Activated naive CD4-positive, alpha-beta T cell treated with anti-CD3 and anti-CD28 coated beads, Interleukin-2, amount 50 U/mL, for 72 hours (primary cell): ENCODE measurements around the gene MBD5. TPM values are rescaled to one million over a fixed set of nuclear protein-coding genes. Genes with fewer than 3 reads are reported as not detected.
A peak's percentile ranks its signal among the peaks of the same experiment; 100 is the strongest.

Source experiments
- ATAC-seq, 2 donors: fragments of 150-1000 bp; cut with Tn5 transposase; 2 replicates each; pipeline ENCODE4 v1.10.0; 2021; ENCODE audit warnings: mild to moderate bottlenecking in 2 of 2, moderate library complexity in 2 of 2
- DNase-seq, 2 donors: peaks; one replicate each; pipeline ENCODE4 v3.0.0; 2021 to 2022; ENCODE audit warnings: low spot score in 2 of 2
- H3K27ac Mint-ChIP-seq, 2 donors: one replicate each; pipeline ENCODE4 v1.8.0; 2022; ENCODE audit warnings: mild to moderate bottlenecking in 2 of 2, mixed read lengths in 2 of 2
- H3K36me3 Mint-ChIP-seq, 2 donors: one replicate each; pipeline ENCODE4 v1.8.0; 2022; ENCODE audit warnings: mixed read lengths in 2 of 2
- H3K9me3 Mint-ChIP-seq, 2 donors: one replicate each; pipeline ENCODE4 v1.8.0; 2022; ENCODE audit warnings: mixed read lengths in 2 of 2
- total RNA-seq, 2 donors: library from RNA; stranded (reverse); gene quantifications; one replicate each; pipeline ENCODE4 v1.2.3, GENCODE V29; 2022

The MBD5 gene
- total RNA-seq, 2 donors from 2014 or later: 37.7 to 47.9 TPM

DNA sequence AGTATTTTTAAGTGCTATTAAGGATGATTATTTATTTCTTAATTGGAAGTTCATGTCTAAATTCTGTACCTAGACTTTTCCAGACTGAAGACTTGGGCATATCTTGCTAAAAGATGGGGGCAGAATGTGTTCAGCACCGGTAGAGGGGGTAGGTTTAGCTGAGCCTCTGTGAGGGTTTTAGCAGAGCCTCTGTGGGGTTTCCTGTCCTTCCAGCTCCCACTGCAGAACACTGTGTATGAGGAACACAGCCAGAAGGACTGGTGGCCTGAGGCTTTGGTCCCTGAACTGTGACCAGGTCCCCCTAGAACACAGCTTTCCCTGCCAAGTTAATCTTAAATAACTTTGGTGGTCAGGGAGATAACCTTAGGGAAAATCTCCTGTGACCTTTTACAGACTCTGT lies 500.3 kb downstream of the MBD5 start:
- peak overlapping the region; percentile 59 to 65 for H3K27ac Mint-ChIP-seq
- ATAC-seq (no peak), DNase-seq (no peak)
- peaks cover 9 to 12% of the 10 kb centered on the region in 2 donors for H3K9me3 Mint-ChIP-seq
- H3K36me3 Mint-ChIP-seq: peaks cover 5 to 15% of the 10 kb centered on the region in 2 donors

DNA sequence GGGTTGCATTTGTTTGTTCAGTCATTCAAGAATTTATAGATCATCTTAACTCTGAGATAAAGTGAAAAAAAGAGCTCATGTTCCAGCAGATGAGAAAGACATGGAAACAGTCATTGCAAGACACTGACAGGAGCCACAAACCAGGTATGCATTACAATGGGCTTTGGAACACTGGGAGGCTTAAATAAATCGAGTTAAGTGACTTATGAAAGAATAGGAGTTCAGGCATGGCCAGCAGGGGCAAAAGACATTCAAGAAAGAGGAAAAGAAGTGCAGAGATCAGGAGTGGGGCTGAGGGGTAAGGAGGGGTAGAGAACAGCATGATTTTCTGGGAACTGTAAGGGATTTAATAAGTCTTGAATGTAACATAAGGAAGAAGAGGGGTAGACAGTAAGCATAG lies 502.4 kb downstream of the MBD5 start:
- ATAC-seq: peak in 1 of 2 donors; percentile 19
- Mint-ChIP-seq H3K36me3 (peaks cover 5 to 19% of the 10 kb centered on the region in 2 donors), H3K9me3 (peaks cover 9 to 12% of the 10 kb centered on the region in 2 donors), H3K27ac (peak overlapping the region; percentile 85 to 95)
- DNase-seq: no peak

DNA sequence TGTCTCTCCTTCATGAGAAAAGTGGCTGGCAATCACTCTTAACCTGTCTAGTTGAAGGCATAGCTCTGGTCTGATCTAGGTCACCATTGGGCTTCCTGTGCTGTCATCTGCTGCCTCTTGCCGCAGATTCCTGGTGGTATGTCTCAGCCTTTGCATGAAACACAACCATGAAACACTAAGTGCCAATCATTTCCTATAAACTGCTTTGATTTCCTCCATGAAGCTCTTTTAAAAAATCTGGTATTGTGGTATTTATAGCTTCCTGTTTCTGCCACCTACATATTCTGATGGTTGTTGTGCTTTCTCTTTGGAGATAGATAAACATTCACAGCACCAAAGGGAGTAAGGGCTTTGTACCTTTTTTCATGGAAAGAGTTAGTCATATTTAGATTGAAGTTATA lies 503.6 kb downstream of the MBD5 start:
- ATAC-seq: peak; percentile 88
- peak overlapping the region; percentile 85 to 98 for H3K27ac Mint-ChIP-seq
- peak in 1 of 2 donors; percentile 69 for DNase-seq
- peaks cover 9 to 12% of the 10 kb centered on the region in 2 donors for H3K9me3 Mint-ChIP-seq
- H3K36me3 Mint-ChIP-seq: peaks cover 5 to 19% of the 10 kb centered on the region in 2 donors

DNA sequence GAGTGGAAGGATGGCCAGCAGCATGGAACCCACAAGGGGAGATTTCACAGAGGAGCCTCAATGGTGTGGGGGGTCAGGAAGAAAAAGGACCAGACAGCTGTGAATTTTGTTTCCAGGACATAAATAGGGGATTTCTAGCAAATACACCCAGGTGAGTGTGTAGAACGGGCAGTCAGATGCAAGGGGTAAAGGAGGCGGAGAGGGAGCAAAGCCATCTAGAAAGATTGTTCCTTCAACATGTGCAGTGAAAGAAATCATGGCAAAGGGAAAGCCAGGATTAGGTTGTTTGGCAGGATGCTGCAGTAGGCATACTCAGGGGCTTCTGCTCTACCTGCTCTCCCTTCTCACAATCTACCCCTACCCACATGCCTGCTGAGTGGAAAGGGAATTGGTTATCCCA lies 504.2 kb downstream of the MBD5 start:
- no peak for DNase-seq
- H3K27ac Mint-ChIP-seq: peak overlapping the region; percentile 85 to 98
- ATAC-seq: no peak
- peaks cover 9 to 12% of the 10 kb centered on the region in 2 donors for H3K9me3 Mint-ChIP-seq
- H3K36me3 Mint-ChIP-seq: peaks cover 5 to 25% of the 10 kb centered on the region in 2 donors

DNA sequence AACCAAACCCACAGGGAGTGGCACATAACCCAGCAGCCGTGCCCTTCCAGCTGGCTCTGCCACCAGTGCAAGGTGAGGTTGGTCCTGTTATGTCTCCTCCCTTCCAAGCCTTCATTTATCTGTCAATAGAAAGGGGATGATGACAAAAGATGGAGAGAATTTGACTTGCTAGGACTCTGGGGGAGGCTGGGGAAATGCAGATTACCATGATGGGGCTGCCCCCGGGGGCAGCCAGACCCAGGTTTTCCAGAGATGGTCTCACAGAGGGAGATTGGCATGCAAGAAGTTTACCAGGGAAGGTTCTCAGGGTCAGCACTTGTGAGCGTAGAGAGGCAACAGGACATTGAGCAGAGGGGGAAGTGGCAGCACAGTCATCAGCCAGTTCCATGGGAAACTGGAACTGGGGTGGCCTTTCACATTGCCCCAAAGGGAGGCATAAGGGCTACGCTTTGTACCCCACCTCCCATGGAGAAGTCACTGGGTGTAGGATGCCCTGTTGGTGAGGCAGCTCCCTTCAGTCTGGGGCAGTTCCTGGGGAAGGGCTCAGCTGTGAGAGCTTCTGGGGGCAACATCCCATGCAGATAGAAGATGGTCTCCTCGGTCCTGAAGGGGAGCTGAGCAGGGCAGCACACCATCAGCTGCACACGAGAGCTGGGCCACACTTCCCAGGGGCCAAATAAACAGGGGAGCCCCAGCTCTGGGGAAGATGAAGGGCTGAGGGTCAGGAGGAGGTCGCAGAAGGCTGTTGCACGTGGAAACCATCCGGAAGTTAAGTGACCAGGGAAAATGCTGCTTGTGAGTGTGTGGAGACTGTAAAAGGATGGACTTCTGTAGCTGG lies 505.8 kb downstream of the MBD5 start:
- DNase-seq: no peak
- no peak for ATAC-seq
- Mint-ChIP-seq H3K27ac (peak overlapping the region; percentile 79 to 95), H3K36me3 (peaks cover 5 to 26% of the 10 kb centered on the region in 2 donors), H3K9me3 (peaks cover 9 to 12% of the 10 kb centered on the region in 2 donors)

DNA sequence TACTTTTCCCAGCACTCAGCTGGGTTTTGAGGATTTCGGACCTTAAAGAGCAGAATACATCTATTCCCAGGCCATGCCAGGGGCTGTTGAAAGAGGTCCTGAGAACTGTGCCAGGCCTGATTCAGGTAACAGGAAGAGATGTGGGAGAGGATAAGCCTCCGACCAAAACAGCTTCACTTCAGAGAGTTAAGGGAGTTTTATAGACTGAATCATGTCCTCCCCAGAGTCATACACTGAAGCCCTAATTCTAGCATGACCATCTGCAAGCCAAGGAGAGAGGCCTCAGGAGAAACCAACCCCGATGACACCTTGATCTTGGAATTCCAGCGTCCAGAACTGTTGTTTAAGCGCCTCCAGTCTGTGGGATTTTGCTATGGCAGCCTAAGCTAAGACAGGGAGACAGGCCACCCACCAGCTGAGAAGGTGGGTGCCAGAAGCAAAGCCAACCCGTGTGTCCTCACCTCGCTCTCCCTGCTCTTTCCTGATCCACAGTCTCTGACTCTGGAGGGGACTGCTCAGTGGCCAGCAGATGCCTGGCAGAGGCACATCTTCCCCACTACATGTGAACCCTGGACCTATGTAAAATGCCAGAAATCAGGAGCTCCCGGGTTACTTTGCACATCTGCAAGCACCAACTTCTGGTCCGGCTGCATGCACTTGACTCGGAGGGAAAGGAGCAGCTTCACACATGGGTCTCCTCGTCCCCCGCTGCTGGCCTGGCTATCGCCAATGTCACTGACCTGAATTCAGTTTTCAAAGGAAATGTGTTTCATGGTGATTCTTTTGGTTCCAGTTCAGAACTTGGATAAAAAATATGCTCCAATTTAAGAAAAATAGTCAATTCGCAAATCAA lies 506.8 kb downstream of the MBD5 start:
- Mint-ChIP-seq H3K27ac (peak overlapping the region; percentile 79 to 95), H3K9me3 (peaks cover 9 to 12% of the 10 kb centered on the region in 2 donors), H3K36me3 (peaks cover 5 to 26% of the 10 kb centered on the region in 2 donors)
- DNase-seq (no peak), ATAC-seq (peak; percentile 12 to 61)

DNA sequence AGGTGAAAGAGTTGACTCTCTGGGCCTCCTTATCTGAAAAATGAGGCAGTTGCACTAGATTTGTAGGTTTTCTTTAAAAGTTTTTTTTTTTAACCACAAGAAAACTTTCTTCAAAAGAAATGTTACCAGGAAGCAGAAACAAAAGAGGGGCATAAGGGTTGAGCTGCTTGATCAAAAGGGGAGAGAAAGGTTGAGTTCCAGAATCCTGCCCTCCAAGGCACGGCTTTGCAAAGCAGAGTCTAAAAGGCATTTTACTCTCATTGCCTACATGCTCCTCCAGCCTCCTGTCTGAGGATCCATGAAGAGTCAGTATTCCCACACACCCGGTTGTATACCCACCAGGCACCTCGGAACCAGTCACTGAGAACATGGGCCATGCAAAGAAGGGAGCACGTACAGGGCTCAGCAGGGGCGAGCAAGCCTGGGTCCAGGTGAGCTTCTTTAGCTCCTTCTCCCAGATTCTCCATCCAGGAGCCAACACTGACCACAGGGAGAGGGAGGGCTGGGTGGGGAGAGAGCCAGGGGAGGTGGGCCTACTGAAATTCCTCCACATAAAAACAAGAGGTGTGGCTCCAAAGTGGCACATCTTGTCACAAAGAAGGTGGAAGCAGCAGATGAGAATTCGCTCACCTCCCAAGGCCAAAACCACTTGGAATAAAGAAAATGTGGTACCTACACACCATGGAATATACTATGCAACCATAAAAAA lies 507.6 kb downstream of the MBD5 start:
- peak overlapping the region; percentile 79 to 95 for H3K27ac Mint-ChIP-seq
- ATAC-seq (peak; percentile 2 to 37), DNase-seq (no peak)
- H3K9me3 Mint-ChIP-seq: peaks cover 8 to 9% of the 10 kb centered on the region in 2 donors
- peaks cover 5 to 26% of the 10 kb centered on the region in 2 donors for H3K36me3 Mint-ChIP-seq

DNA sequence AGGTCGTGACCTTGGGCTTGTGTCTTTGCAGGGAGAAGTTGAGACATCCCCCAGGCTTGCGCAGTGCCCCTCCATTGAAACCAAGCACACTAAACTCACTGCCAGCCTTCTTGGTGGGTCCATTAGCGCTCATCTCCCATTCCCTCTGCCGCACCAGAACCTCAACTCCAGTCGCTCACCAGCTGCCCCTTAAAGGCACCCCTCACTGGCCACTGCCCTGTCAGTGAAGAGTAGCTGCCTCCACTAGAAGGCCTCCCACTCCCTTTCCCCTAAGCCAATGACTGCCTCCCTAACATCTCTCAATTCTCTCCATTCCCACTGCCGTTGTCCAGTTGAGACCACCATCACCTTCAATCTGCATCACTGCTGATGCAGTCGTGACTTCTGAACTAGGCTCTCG lies 508.9 kb downstream of the MBD5 start:
- H3K36me3 Mint-ChIP-seq: peaks cover 4 to 24% of the 10 kb centered on the region in 2 donors
- H3K27ac Mint-ChIP-seq: peak overlapping the region in 1 of 2 donors; percentile 4
- H3K9me3 Mint-ChIP-seq: peaks cover 7 to 9% of the 10 kb centered on the region in 2 donors
- ATAC-seq: no peak
- DNase-seq: no peak

DNA sequence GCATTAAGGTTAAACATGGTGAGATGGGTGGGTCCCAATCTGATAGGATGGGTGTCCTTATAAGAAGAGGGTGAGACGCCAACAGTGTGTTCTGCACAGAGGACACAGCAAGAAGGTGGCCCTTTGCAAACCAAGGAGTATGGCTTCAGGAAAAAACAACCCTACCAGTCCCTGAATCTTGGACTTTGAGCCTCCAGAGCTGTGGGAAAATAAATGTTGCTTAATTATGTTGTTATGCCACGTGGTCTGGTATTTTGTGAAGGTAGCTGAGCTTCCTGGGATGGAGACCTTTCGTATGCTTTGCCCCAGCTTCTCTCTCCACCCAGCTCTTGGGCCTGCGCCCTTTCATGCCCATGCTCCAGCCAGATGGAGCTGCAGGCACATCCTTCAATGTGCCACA lies 509.5 kb downstream of the MBD5 start:
- DNase-seq: no peak
- Mint-ChIP-seq H3K36me3 (peaks cover 0 to 18% of the 10 kb centered on the region in 2 donors), H3K27ac (peak overlapping the region in 1 of 2 donors; percentile 4), H3K9me3 (peaks cover 3 to 4% of the 10 kb centered on the region in 2 donors)
- ATAC-seq: no peak

DNA sequence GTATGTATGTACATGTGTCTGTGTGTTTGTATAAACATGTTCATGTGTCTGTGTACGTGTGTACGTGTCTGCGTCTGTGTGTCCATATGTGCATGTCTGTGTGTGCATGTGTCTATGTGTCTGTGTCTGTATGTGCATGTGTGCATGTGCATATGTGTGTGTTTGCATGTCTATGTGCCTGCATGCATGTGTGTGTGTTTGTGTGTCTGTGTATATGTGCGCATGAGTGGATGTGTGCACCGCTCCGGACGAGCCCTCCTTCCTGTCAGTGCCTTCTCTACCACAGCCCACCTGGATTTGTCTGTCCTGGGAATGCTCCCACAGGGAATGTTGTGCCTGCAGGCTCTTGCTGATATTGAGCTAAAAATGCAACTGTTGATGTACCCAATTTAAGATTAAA lies 510.3 kb downstream of the MBD5 start:
- ATAC-seq (no peak), DNase-seq (no peak)
- Mint-ChIP-seq H3K36me3 (peaks cover 0 to 10% of the 10 kb centered on the region in 2 donors), H3K9me3 (no peaks in the 10 kb centered on the region), H3K27ac (no peak overlapping the region)

DNA sequence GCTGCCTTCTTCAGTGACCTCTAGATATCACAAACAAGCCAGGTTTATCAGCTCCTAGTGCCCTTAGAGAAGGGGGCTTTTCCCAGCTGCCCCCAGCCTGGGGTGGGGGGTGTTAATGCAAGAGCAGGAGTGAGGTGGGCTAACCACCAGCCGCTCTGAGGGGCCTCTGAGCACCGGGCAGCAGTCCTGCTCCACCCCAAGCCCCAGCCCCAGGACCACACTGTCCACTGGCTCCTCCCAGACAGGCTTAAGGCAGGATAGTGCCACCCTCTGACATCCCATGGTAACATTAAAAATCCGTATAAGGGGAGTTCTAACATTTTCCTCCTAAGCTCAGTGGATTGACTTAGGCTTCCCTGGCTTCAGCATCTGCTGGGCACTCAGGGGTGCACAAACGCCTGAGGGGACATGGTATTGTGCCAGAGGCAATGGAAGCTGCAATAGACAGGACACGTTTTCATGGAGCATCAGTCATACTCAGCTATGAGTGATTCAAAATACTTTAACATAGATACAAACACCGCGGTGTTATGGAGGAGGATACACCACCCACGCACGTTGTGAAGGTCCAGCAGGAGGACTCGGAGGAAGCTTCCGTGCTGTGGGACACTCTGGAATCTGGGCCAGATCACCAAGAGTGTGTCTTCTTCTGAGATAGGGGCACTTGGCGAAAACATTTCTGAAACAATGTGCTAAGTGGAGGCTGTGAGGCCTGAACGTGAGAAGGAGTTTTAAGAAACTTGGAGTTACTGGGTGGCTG lies 511.0 kb downstream of the MBD5 start:
- Mint-ChIP-seq H3K36me3 (peaks cover 0 to 6% of the 10 kb centered on the region in 2 donors), H3K27ac (peak overlapping the region in 1 of 2 donors; percentile 31), H3K9me3 (no peaks in the 10 kb centered on the region)
- DNase-seq: no peak
- ATAC-seq: no peak

DNA sequence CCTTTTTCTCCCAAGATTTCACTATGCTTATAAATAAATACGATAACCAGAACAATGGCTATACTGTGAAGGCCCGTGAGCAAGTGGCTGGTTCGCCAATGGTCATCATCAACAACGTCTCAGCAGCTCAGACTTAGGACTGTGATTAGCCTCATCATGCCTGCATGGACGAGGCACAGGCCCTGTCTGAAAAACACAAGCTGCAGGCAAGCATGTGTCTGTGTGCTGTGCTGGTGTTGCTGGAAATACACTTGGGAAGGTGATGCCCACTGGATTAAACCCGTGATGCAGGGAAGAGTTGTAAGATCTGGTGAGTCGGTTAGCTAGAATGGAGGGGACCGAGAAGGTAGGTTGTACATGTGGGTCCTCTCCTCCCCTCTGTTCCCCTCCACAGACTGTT lies 512.1 kb downstream of the MBD5 start:
- H3K27ac Mint-ChIP-seq: peak overlapping the region in 1 of 2 donors; percentile 74
- DNase-seq (no peak), ATAC-seq (no peak)
- peaks cover 0 to 6% of the 10 kb centered on the region in 2 donors for H3K36me3 Mint-ChIP-seq
- H3K9me3 Mint-ChIP-seq: no peaks in the 10 kb centered on the region

DNA sequence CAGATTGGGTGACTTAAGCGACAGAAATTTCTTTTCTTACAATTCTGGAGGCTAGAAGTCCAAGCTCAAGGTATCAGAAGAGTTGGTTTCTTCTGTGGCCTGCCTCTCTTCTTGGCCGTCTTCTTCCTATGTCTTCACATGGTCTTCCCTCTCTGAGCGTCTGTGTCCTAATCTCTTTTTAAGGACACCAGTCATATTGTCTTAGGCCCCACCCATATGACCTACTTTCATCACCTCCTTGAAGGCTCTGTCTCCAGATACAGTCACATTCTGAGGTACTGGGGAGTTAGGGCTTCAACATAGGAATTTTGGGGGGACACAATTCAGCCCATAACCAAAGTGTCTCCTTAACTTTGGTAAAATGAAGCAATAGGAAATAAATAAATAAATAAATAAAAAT lies 512.8 kb downstream of the MBD5 start:
- ATAC-seq: no peak
- DNase-seq: no peak
- Mint-ChIP-seq H3K27ac (peak overlapping the region in 1 of 2 donors; percentile 46), H3K9me3 (no peaks in the 10 kb centered on the region), H3K36me3 (peaks cover 0 to 6% of the 10 kb centered on the region in 2 donors)

DNA sequence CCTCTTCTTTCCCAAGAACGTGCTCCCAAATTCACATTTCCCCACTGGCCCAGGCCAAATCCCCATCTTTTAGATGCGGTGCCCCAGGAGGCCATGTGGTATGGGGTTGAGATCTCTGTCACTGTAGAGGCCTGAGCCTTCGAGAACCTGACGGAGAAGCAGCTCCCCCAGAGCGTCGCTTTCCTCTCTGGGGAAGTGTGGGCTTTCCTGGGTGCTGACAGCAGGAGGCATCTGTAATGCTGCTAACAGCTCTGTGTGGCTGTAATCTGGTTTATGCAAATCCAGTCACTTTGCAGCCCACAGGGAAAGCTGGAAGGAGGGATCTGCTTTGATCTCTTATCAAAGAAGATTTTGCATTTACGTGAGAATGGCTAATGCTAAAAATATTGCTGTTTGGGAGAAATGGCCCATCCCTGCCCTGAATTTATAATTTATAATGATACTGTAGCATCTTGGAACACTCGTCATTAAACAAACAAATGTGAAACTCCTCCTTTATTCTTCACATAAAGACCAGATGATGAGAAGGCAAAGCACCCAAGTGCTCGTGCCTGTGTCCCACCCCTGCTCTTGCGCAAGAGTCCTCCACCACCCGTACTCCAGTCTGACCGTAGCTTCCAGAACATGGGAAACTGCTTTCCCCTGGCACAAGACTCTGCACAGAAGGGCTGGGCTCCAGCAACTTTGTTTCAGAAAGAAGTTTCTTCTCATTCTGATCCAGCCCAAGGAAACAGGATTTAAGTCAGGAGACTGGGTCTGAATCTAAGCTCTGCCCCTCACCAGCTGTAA lies 513.7 kb downstream of the MBD5 start:
- Mint-ChIP-seq H3K9me3 (no peaks in the 10 kb centered on the region), H3K36me3 (peaks cover 0 to 6% of the 10 kb centered on the region in 2 donors), H3K27ac (no peak overlapping the region)
- no peak for DNase-seq
- no peak for ATAC-seq

DNA sequence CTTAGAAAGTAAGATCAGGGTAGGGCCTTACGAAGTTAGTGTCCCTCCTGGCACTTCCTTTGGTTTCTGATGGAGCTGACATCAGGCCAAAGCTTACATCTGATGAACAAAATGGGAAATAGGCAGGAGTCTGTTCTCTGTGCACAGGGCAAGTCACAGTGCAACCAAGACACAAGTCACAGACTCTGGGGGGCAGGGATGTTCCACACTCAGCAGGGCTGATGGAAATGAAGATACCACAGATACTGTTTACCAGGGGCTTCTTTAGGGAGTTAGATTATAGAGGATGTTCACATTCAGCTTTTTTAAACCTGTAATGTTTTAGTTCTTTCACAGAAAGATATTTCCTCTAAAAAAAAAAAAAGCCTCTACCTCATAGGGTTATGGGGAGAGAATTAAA lies 517.5 kb downstream of the MBD5 start:
- Mint-ChIP-seq H3K9me3 (peaks cover 6 to 8% of the 10 kb centered on the region in 2 donors), H3K36me3 (no peaks in the 10 kb centered on the region), H3K27ac (peak overlapping the region in 1 of 2 donors; percentile 25)
- peak in 1 of 2 donors; percentile 41 for ATAC-seq
- no peak for DNase-seq
